AG04450 (cell line): Measurements from ENCODE around the gene ZNF586. TPM values are rescaled to one million over a fixed set of nuclear protein-coding genes. Genes with fewer than 3 reads are reported as not detected.

Source experiments
- CTCF ChIA-PET: fragments of 300-600, 350-600 bp; formaldehyde crosslinking; extraction: SDS; loops from one replicate; lab custom pipeline; 2022; ENCODE audit warnings: antibody characterized with exemption, inconsistent platforms; lab: Charles Lee
- POLR2A ChIA-PET: fragments of 350-600 bp; formaldehyde crosslinking; extraction: SDS; loops from one replicate; lab custom pipeline; 2021; ENCODE audit warnings: antibody characterized with exemption, inconsistent platforms; lab: Yijun Ruan, JAX
- DNase-seq: peaks from one replicate; pipeline ENCODE4 v3.0.0-alpha.2; 2011; ENCODE audit warnings: low read depth, low spot score
- H3K27ac ChIP-seq: one replicate; pipeline ENCODE4 v1.5.1; 2012; ENCODE audit warnings: low read depth, low read length, control low read depth
- H3K27me3 ChIP-seq: one replicate; pipeline ENCODE4 v1.6.0; 2012; ENCODE audit warnings: low read length; ENCODE audit not compliant: control insufficient read depth, insufficient read depth
- H3K4me3 ChIP-seq: 2 replicates; pipeline ENCODE4 v1.5.1; 2011; ENCODE audit warnings: mild to moderate bottlenecking, low read depth, low read length, control low read depth
- H3K9me3 ChIP-seq: 2 replicates; pipeline ENCODE4 v1.5.1; 2012; ENCODE audit warnings: low read length; ENCODE audit not compliant: control insufficient read depth, insufficient read depth
- polyA plus RNA-seq: library from polyadenylated mRNA; depleted of rRNA; stranded (reverse); fragments of >200 nt; gene quantifications from 2 replicates; pipeline ENCODE4 v1.2.3, GENCODE V29; 2011
- TF ChIP-seq, protein P1 (sequence below): IDR thresholded peaks from 2 replicates; pipeline ENCODE4 v1.5.1; 2011; ENCODE audit warnings: low read depth, low read length, control low read depth, inconsistent platforms

The ZNF586 gene
- polyA plus RNA-seq, 1 experiment = 9.8 TPM

DNA sequence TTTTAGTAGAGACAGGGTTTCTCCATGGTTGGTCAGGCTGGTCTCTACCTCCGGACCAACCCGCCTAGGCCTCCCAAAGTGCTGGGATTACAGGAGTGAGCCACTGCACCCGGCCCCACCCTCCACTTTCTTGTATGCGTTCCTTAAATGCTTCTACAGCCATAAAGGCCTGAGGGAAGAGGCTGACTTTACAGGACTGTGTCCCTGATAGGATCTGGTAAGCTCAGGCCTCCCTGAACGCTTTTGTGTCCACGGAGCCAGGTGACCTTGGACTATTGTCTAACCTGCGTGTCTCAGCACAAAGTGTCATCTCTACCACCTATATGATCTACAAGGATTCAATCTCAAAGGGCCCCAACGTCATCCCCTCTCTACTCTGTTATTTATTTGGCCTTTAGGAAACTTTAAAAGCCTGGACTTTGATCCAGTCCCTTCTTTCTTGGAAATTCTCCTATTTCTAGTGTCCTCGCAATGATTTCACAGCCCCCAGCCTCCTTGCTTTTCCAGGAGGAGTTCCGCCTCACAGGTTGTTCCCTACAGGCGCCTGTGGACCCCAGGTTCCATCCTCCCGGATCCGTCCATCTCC is 44.5 kb downstream of the ZNF586 start:
- POLR2A ChIA-PET = interaction anchor here (0.6 kb wide), 2 partner anchors 75 to 560 kb away, joined by 3 to 9 read pairs; no protein-coding TSS in a partner anchor
- no peak overlapping the region for H3K27ac ChIP-seq
- H3K4me3 ChIP-seq = peak overlapping the region; percentile 95
- TF ChIP-seq, protein P1, sequence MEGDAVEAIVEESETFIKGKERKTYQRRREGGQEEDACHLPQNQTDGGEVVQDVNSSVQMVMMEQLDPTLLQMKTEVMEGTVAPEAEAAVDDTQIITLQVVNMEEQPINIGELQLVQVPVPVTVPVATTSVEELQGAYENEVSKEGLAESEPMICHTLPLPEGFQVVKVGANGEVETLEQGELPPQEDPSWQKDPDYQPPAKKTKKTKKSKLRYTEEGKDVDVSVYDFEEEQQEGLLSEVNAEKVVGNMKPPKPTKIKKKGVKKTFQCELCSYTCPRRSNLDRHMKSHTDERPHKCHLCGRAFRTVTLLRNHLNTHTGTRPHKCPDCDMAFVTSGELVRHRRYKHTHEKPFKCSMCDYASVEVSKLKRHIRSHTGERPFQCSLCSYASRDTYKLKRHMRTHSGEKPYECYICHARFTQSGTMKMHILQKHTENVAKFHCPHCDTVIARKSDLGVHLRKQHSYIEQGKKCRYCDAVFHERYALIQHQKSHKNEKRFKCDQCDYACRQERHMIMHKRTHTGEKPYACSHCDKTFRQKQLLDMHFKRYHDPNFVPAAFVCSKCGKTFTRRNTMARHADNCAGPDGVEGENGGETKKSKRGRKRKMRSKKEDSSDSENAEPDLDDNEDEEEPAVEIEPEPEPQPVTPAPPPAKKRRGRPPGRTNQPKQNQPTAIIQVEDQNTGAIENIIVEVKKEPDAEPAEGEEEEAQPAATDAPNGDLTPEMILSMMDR = no peak
- CTCF ChIA-PET = no interaction called here
- DNase-seq = no peak
- no peaks in the 10 kb centered on the region; the same call in 1 of the 2 replicates for H3K9me3 ChIP-seq
- H3K27me3 ChIP-seq = no peaks in the 10 kb centered on the region

DNA sequence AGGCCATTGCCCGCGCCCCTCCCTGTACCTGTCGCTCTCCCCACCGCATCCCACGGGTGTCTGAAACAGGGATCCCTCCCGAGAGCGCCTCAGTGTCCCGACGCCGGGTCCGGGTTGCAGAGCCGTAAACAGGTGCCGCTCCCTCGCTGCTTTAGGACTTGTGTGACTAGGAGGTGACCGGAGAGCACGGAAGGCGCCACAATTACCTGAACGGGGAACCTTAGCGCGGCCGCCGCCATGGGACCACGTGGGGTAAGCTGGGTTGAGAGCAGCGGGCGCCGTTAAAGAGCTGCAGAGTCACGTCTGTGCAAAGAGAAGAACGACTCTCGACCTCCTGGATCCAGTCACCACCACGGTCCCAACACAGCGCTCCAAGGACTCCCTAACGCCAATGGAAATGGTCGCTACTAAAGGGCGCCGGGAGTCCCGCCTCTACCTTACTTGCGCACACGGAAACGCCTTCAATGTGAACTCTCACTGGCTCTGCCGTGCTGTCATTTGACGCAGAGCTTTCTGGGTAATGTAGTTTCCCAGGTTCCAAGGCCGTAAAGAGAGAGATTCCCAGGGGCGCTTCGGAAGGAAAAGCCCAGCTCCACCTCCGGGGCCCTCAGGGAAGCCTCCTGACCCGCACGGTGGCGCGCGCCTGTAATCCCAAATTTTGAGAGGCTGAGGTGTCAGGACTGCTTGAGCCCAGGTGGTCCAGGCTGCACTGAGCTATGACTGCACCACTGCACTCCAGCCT is 45.2 kb downstream of the ZNF586 start, which contains the start of gene ZNF552:
TSS of gene ZNF552 (minus strand) at position 409 of the 742 bp plus-strand sequence. CDS start at position 239, 170 bp downstream.
- CTCF ChIA-PET = no interaction called here
- peak; percentile 72 for DNase-seq
- Histone ChIP-seq H3K27ac (no peak within 1 kb of the TSS), H3K9me3 (no peaks in the 10 kb centered on the region; the same call in 1 of the 2 replicates), H3K4me3 (peak within 1 kb of the TSS; percentile 95), H3K27me3 (no peaks in the 10 kb centered on the region)
- POLR2A ChIA-PET = interaction anchor here (0.6 to 1.1 kb wide), 6 partner anchors 10 to 116 kb away, joined by 3 to 9 read pairs (median 5); partner anchors contain the start of genes ZNF586 and ZNF587
- TF ChIP-seq, protein P1 = no peak

DNA sequence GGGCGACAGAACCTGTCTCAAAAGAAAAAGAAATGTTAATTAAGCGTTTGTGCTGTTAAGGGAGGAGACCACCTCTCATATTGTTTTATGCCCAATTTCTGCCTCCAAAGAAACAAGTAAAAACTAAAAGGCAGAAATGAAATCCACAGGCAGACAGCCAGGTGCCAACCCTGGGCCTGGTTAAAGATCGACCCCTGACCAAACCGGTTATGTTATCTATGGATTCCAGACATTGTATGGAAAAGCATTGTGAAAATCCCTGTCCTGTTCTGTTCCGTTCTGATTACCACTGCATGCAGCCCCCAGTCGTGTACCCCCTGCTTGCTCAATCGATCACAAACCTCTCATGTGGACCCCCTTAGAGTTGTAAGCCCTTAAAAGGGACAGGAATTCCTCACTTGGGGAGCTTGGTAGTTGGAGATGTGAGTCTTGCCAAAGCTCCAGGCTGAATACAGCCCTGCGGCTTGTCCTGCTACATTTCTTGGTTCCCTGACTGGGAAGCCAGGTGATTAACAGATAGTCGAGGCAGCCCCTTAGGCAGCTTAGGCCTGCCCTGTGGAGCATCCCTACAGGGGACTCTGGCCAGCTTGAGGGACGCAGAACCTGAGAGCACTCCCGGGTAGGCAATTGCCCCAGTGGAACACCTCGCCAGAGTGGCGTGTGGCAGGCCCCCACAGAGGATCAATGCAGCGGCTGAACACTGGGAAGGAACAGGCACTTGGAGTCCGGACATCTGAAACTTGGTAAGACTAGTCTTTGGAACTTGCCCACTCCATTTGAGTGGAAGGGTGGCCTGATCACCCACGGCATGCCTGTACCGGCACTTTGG is 46.0 kb downstream of the ZNF586 start:
- CTCF ChIA-PET = no interaction called here
- H3K27ac ChIP-seq = no peak overlapping the region

DNA sequence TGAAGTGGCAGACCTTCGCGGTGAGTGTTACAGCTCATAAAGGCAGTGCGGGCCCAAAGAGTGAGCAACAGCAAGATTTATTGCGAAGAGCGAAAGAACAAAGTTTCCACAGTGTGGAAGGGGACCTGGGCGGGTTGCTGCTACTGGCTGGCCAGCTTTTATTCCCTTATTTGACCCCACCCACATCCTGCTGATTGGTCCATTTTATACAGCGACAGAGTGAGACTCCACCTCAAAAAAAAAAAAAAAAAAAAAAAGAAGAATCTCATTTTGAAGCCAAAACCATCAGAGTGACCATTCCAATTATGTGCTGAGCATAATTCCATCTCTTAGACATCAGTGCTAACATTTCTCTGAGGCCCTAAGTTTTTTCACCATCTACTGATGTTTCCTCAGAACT is 47.2 kb downstream of the ZNF586 start:
- POLR2A ChIA-PET = no interaction called here
- H3K27me3 ChIP-seq = no peaks in the 10 kb centered on the region
- no peak for DNase-seq
- TF ChIP-seq, protein P1 = no peak
- no peak overlapping the region for H3K4me3 ChIP-seq
- H3K27ac ChIP-seq = no peak overlapping the region
- H3K9me3 ChIP-seq = no peaks in the 10 kb centered on the region; the same call in 1 of the 2 replicates
- CTCF ChIA-PET = interaction anchor here (0.7 kb wide), 1 partner anchor 153 kb away, joined by 5 read pairs; no protein-coding TSS in a partner anchor

More for the DNA sequence above, 46.0 kb downstream of the ZNF586 start:
- no peaks in the 10 kb centered on the region; the same call in 1 of the 2 replicates for H3K9me3 ChIP-seq
- POLR2A ChIA-PET = interaction anchor here (0.6 to 1.1 kb wide), 4 partner anchors 11 to 46 kb away, joined by 3 to 8 read pairs (median 5); partner anchors contain the start of genes ZNF586 and ZNF587
- no peaks in the 10 kb centered on the region for H3K27me3 ChIP-seq
- TF ChIP-seq, protein P1 = no peak
- H3K4me3 ChIP-seq = peak overlapping the region; percentile 37
- no peak for DNase-seq
